ENCODE results near the gene BNC2.

DNA sequence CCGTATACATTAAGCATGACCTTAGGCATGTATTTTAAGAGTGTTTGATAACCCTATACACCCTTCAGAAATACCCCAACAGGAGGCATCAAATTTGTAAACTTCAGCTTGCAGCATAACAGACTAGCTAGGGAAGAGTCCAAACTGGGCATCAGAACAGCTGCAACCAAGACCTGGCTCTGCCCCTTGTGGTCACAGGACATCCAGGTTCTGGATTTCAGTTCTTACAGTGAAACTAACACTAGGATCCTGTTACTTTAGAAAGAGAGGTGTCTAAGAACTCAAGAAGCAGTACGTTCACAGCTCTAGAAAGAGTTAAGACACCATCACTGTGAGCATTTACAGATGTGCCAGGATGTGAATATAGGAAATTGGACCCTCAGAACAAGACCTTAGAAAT, 229.8 kb downstream of the BNC2 start:
- no peak for TF ChIP-seq EZH2 (IDR thresholded peaks at IDR 0.05; ENCODE audit: low read length, unreplicated experiment)
- TF ChIP-seq, protein P1, sequence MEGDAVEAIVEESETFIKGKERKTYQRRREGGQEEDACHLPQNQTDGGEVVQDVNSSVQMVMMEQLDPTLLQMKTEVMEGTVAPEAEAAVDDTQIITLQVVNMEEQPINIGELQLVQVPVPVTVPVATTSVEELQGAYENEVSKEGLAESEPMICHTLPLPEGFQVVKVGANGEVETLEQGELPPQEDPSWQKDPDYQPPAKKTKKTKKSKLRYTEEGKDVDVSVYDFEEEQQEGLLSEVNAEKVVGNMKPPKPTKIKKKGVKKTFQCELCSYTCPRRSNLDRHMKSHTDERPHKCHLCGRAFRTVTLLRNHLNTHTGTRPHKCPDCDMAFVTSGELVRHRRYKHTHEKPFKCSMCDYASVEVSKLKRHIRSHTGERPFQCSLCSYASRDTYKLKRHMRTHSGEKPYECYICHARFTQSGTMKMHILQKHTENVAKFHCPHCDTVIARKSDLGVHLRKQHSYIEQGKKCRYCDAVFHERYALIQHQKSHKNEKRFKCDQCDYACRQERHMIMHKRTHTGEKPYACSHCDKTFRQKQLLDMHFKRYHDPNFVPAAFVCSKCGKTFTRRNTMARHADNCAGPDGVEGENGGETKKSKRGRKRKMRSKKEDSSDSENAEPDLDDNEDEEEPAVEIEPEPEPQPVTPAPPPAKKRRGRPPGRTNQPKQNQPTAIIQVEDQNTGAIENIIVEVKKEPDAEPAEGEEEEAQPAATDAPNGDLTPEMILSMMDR (conservative IDR thresholded peaks at IDR 0.05; ENCODE audit: low read depth, low read length), result peak; percentile 43
- TF ChIP-seq EZH2phosphoT487 (IDR thresholded peaks at IDR 0.05; ENCODE audit: borderline replicate concordance, low read length), result no peak
